ENCODE measurements around the gene NOL7.

Gene NOL7

GRCh38 chr6:13654496-13654895 is 39.4 kb downstream of the NOL7 start:
- DNase-seq (ENCODE audit: low spot score) = no peak

- no peak for DNase-seq (ENCODE audit: low spot score)
Observed at GRCh38 chr6:13655700-13656099, 40.6 kb downstream of the NOL7 start.

GRCh38 chr6:13660273-13660672 is 45.1 kb downstream of the NOL7 start:
- DNase-seq (ENCODE audit: low spot score) = no peak

GRCh38 chr6:13660893-13661292 is 45.8 kb downstream of the NOL7 start:
- no peak for DNase-seq (ENCODE audit: low spot score)

- DNase-seq (ENCODE audit: low spot score) = no peak
Observed at GRCh38 chr6:13661647-13662046, 46.5 kb downstream of the NOL7 start.

- DNase-seq (ENCODE audit: low spot score) = no peak
Observed at GRCh38 chr6:13662651-13663334, 47.7 kb downstream of the NOL7 start.

GRCh38 chr6:13663986-13664385 is 48.9 kb downstream of the NOL7 start:
- no peak for DNase-seq (ENCODE audit: low spot score)

- DNase-seq (ENCODE audit: low spot score) = no peak
Observed at GRCh38 chr6:13664703-13665352, 49.7 kb downstream of the NOL7 start.

- no peak for DNase-seq (ENCODE audit: low spot score)
Observed at GRCh38 chr6:13666194-13667105, 51.3 kb downstream of the NOL7 start.

- no peak for DNase-seq (ENCODE audit: low spot score)
Observed at GRCh38 chr6:13667655-13668054, 52.5 kb downstream of the NOL7 start.

GRCh38 chr6:13668291-13668928 is 53.3 kb downstream of the NOL7 start:
- no peak for DNase-seq (ENCODE audit: low spot score)

- DNase-seq (ENCODE audit: low spot score) = no peak
Observed at GRCh38 chr6:13669476-13669875, 54.3 kb downstream of the NOL7 start.

All from AG08396 (cell line).